K562 (cell line): ENCODE results near the gene EHD2. TPM values are rescaled to one million over a fixed set of nuclear protein-coding genes. Genes with fewer than 3 reads are reported as not detected.

Source experiments
- BRCA1 ChIP-seq, 2 experiments: fragments of 450-650 bp in 1 of 2; sonication (generic) in 1 of 2; formaldehyde crosslinking in 1 of 2; IDR thresholded peaks; 2 replicates each; pipeline versions ENCODE4 v1.5.0 to v1.6.1; 2017 to 2020; ENCODE audit warnings: mild to moderate bottlenecking in 1 of 2, missing genetic modification reagents in 1 of 2
- ELF2 ChIP-seq: fragments of 250-450 bp; sonication (Bioruptor Pico); IDR thresholded peaks from 2 replicates; pipeline ENCODE4 v1.5.0; 2021; ENCODE audit warnings: mild to moderate bottlenecking
- ELK3 ChIP-seq: fragments of 450-650 bp; formaldehyde crosslinking; IDR thresholded peaks from 2 replicates; pipeline ENCODE4 v1.4.0; 2020; ENCODE audit warnings: mild to moderate bottlenecking
- FOXJ3 ChIP-seq: sonication (generic); formaldehyde crosslinking; IDR thresholded peaks from 2 replicates; pipeline ENCODE4 v1.4.0; 2020; ENCODE audit warnings: mild to moderate bottlenecking, missing genetic modification reagents
- MEIS2 ChIP-seq: fragments of 450-650 bp; IDR thresholded peaks from 2 replicates; pipeline ENCODE4 v1.6.1; 2014; ENCODE audit warnings: mild to moderate bottlenecking; ENCODE audit not compliant: partially characterized antibody
- NCOR1 ChIP-seq: fragments of 450-650 bp; IDR thresholded peaks from 2 replicates; pipeline ENCODE4 v1.6.1; 2016; ENCODE audit warnings: mild to moderate bottlenecking, moderate library complexity
- NFIC ChIP-seq: fragments of 450-650 bp; IDR thresholded peaks from 2 replicates; pipeline ENCODE4 v1.6.1; 2017; ENCODE audit warnings: mild to moderate bottlenecking, inconsistent platforms
- RREB1 ChIP-seq: fragments of 250-450 bp; sonication (Bioruptor Pico); IDR thresholded peaks from 2 replicates; pipeline ENCODE4 v1.4.0; 2020
- TEAD4 ChIP-seq, 2 experiments: sonication (generic) in 1 of 2; formaldehyde crosslinking in 1 of 2; IDR thresholded peaks; 2 replicates each; pipeline versions ENCODE4 v1.6.1 to v1.8.0; 2012 to 2022; ENCODE audit warnings: borderline replicate concordance in 1 of 2, inconsistent platforms in 1 of 2, low read length in 1 of 2, mild to moderate bottlenecking in 1 of 2, missing genetic modification reagents in 1 of 2
- WHSC1 ChIP-seq: IDR thresholded peaks from one replicate; pipeline ENCODE4 v1.6.1; 2012; ENCODE audit warnings: low read length, control low read depth, inconsistent platforms
- ZNF354B ChIP-seq: fragments of 250-450 bp; sonication (Bioruptor Pico); IDR thresholded peaks from 2 replicates; pipeline ENCODE4 v1.4.0; 2020
- ZNF592 ChIP-seq: fragments of 450-650 bp; IDR thresholded peaks from 2 replicates; pipeline ENCODE4 v1.6.1; 2017; ENCODE audit warnings: antibody characterized with exemption, mild to moderate bottlenecking
- polyA plus RNA-seq, 8 experiments: library from polyadenylated mRNA; depleted of rRNA in 4 of 8; stranded (reverse) in 5 of 8; unstranded in 3 of 8; fragments of >200 nt; fragmentation: Nextera tagmentation in 2 of 8; fragmentation: Illumina TruSeq in 1 of 8; extraction: Ambion mirVana in 2 of 8; extraction: Trizol in 1 of 8; gene quantifications; 2 replicates each; pipeline versions ENCODE4 v1.2.1 to v1.2.3, GENCODE V29; 2011 to 2014; ENCODE audit warnings: inconsistent platforms in 1 of 8, missing spikeins in 1 of 8
- total RNA-seq, 7 experiments: library from RNA; depleted of rRNA in 6 of 7; stranded (reverse); fragments of >200 nt in 6 of 7; fragmentation: Illumina TruSeq in 2 of 7; extraction: Trizol in 2 of 7; gene quantifications; 2 replicates each; pipeline versions ENCODE4 v1.2.1 to v1.2.3, GENCODE V29; 2011 to 2021; ENCODE audit warnings: low replicate concordance in 1 of 7
- TF ChIP-seq, protein P1 (sequence below): sonication (generic); formaldehyde crosslinking; IDR thresholded peaks from 2 replicates; pipeline ENCODE4 v1.8.0; 2022; ENCODE audit warnings: mild to moderate bottlenecking, low read depth, missing genetic modification reagents
- TF ChIP-seq, protein P2 (sequence below): sonication (generic); IDR thresholded peaks from 2 replicates; pipeline ENCODE4 v1.6.1; 2016

Gene EHD2
- total and polyA plus RNA-seq, 9 of the 15 experiments (the other 6 are each of a cell fraction or from before 2014, with no cell fraction given), result 1.7 to 32.2 (median 3.0) TPM

DNA sequence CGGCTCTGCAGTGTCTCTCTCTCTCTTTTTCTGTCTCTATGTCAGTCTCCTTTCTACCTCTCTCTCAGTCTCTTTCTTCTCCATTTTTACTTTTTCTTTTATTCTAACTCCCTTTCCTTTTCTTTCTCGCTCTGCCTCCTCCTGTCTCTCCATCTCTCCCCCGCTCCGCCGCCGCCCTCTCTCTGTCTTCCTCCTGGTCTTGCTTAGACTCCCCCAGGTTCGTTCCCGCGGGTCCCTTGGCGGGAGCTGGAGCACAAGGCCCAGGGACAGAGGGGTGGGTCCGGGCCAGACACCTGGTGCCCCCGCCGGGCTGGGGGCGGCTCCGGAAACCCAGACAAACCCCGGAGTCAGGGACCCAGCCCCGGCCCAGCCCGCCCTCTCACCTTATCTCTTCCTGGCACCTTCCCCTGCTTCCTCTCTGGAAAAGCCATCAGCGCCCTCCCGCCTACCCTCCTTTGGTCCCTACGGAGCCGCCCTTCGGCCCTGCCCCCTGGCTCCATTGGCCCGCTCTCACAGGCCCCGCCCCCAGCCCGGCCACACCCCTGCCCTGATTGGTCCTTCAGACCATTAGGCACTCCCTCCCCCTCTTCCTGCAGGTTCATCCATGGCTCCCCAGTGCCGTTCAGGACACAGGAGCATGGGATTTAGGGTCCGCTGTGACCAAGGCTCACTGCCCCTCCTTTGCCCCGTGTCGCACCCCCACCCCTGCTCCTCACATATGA, 16.7 kb downstream of the EHD2 start (continued):
- no peak for TF ChIP-seq MEIS2
- TF ChIP-seq ZNF354B, result no peak
- TF ChIP-seq TEAD4 (IDR thresholded peaks at IDR 0.05; ENCODE audit: low read length), result peak; percentile 61; the same call in 1 of the 2 replicates
- no peak for TF ChIP-seq TEAD4 (CRISPR knock-in tag; IDR thresholded peaks at IDR 0.05; ENCODE audit: borderline replicate concordance)
- TF ChIP-seq ELK3 (CRISPR knock-in tag), result no peak
- TF ChIP-seq, protein P1, sequence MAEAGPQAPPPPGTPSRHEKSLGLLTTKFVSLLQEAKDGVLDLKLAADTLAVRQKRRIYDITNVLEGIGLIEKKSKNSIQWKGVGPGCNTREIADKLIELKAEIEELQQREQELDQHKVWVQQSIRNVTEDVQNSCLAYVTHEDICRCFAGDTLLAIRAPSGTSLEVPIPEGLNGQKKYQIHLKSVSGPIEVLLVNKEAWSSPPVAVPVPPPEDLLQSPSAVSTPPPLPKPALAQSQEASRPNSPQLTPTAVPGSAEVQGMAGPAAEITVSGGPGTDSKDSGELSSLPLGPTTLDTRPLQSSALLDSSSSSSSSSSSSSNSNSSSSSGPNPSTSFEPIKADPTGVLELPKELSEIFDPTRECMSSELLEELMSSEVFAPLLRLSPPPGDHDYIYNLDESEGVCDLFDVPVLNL (CRISPR knock-in tag), result no peak
- no peak for TF ChIP-seq FOXJ3
- TF ChIP-seq NFIC, result peak; percentile 50; the same call in 1 of the 2 replicates
- peak; percentile 84; the same call in 1 of the 2 replicates for TF ChIP-seq ZNF592
- no peak for TF ChIP-seq ELF2
- TF ChIP-seq, protein P2, sequence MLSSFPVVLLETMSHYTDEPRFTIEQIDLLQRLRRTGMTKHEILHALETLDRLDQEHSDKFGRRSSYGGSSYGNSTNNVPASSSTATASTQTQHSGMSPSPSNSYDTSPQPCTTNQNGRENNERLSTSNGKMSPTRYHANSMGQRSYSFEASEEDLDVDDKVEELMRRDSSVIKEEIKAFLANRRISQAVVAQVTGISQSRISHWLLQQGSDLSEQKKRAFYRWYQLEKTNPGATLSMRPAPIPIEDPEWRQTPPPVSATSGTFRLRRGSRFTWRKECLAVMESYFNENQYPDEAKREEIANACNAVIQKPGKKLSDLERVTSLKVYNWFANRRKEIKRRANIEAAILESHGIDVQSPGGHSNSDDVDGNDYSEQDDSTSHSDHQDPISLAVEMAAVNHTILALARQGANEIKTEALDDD, result no peak
- no peak for TF ChIP-seq BRCA1 (IDR thresholded peaks at IDR 0.05)
- no peak for TF ChIP-seq BRCA1 (CRISPR knock-in tag; IDR thresholded peaks at IDR 0.05)
- no peak for TF ChIP-seq RREB1 (CRISPR knock-in tag)
- TF ChIP-seq WHSC1, result no peak
- peak; percentile 83 for TF ChIP-seq NCOR1
